HepG2 (cell line): ENCODE measurements around the gene VPS26A. TPM values are rescaled to one million over a fixed set of nuclear protein-coding genes. Genes with fewer than 3 reads are reported as not detected.

Experiments used
- AGO2 ChIP-seq: fragments of 200-400 bp; formaldehyde crosslinking; optimal IDR thresholded peaks from 2 replicates; pipeline ENCODE3; 2017; ENCODE audit warnings: mild to moderate bottlenecking, low read depth, low read length, moderate library complexity
- ATF5 ChIP-seq: sonication (generic); formaldehyde crosslinking; IDR thresholded peaks from 2 replicates; pipeline ENCODE4 v1.4.0; 2020; ENCODE audit warnings: mild to moderate bottlenecking, low read depth, missing genetic modification reagents
- CREM ChIP-seq, 2 experiments: sonication (generic) in 1 of 2; formaldehyde crosslinking in 1 of 2; IDR thresholded peaks; 2 replicates each; pipeline versions ENCODE4 v1.4.0 to v1.6.1; 2016 to 2020; ENCODE audit warnings: antibody characterized with exemption in 1 of 2, mild to moderate bottlenecking in 1 of 2, missing genetic modification reagents in 1 of 2
- CTCF ChIP-seq: sonication (generic); formaldehyde crosslinking; IDR thresholded peaks from 2 replicates; pipeline ENCODE4 v1.5.0; 2020; ENCODE audit warnings: mild to moderate bottlenecking, missing genetic modification reagents, moderate library complexity
- DNMT1 ChIP-seq: sonication (generic); formaldehyde crosslinking; IDR thresholded peaks from 2 replicates; pipeline ENCODE4 v1.5.1; 2020; ENCODE audit warnings: mild to moderate bottlenecking, missing genetic modification reagents
- GATAD1 ChIP-seq: IDR thresholded peaks from 2 replicates; pipeline ENCODE4 v1.6.1; 2016; ENCODE audit warnings: missing genetic modification reagents, missing compliant biosample characterization
- HES4 ChIP-seq: sonication (generic); formaldehyde crosslinking; IDR thresholded peaks from 2 replicates; pipeline ENCODE4 v1.9.0; 2021; ENCODE audit warnings: mild to moderate bottlenecking, missing genetic modification reagents, borderline replicate concordance
- HNRNPK ChIP-seq: fragments of 200-400 bp; formaldehyde crosslinking; IDR thresholded peaks from 2 replicates; pipeline ENCODE4 v1.6.1; 2018; ENCODE audit warnings: low read length, low read depth, moderate library complexity, mild to moderate bottlenecking; ENCODE audit not compliant: poor library complexity, severe bottlenecking
- HNRNPL ChIP-seq: fragments of 200-400 bp; formaldehyde crosslinking; IDR thresholded peaks from 2 replicates; pipeline ENCODE4 v1.6.1; 2017; ENCODE audit warnings: mild to moderate bottlenecking, low read depth, low read length
- HOXA5 ChIP-seq: sonication (generic); formaldehyde crosslinking; IDR thresholded peaks from 2 replicates; pipeline ENCODE4 v1.4.0; 2020; ENCODE audit warnings: missing genetic modification reagents
- NFIC ChIP-seq: IDR thresholded peaks from 2 replicates; pipeline ENCODE4 v1.6.1; 2012; ENCODE audit warnings: mild to moderate bottlenecking, low read length, inconsistent platforms
- NFYB ChIP-seq: sonication (generic); formaldehyde crosslinking; IDR thresholded peaks from 2 replicates; pipeline ENCODE4 v1.4.0; 2020; ENCODE audit warnings: missing genetic modification reagents
- RAD21 ChIP-seq: fragments of 450-650 bp; formaldehyde crosslinking; IDR thresholded peaks from 2 replicates; pipeline ENCODE4 v1.5.0; 2020; ENCODE audit warnings: mild to moderate bottlenecking
- RNF2 ChIP-seq: fragments of 450-650 bp; conservative IDR thresholded peaks from 2 replicates; pipeline ENCODE4 v1.6.1; 2016; ENCODE audit warnings: low read depth
- SIN3B ChIP-seq: fragments of 150-350 bp; IDR thresholded peaks from 2 replicates; pipeline ENCODE4 v1.6.1; 2014; ENCODE audit warnings: low read length
- SIX4 ChIP-seq: sonication (generic); formaldehyde crosslinking; IDR thresholded peaks from 2 replicates; pipeline ENCODE4 v1.4.0; 2020; ENCODE audit warnings: missing genetic modification reagents
- SP2 ChIP-seq: sonication (generic); formaldehyde crosslinking; IDR thresholded peaks from 2 replicates; pipeline ENCODE4 v1.5.1; 2020; ENCODE audit warnings: mild to moderate bottlenecking, missing genetic modification reagents
- STAT5B ChIP-seq: sonication (generic); formaldehyde crosslinking; IDR thresholded peaks from 2 replicates; pipeline ENCODE4 v1.4.0; 2020; ENCODE audit warnings: missing genetic modification reagents
- ZNF282 ChIP-seq: fragments of 450-650 bp; IDR thresholded peaks from 2 replicates; pipeline ENCODE4 v1.6.1; 2018; ENCODE audit not compliant: partially characterized antibody
- ZNF552 ChIP-seq: sonication (generic); formaldehyde crosslinking; IDR thresholded peaks from 2 replicates; pipeline ENCODE4 v1.9.0; 2022; ENCODE audit warnings: missing genetic modification reagents, mild to moderate bottlenecking, borderline replicate concordance
- ZNF724P ChIP-seq: sonication (generic); formaldehyde crosslinking; IDR thresholded peaks from 2 replicates; pipeline ENCODE4 v1.8.0; 2022; ENCODE audit warnings: missing genetic modification reagents, borderline replicate concordance
- ZNF780A ChIP-seq: sonication (generic); formaldehyde crosslinking; IDR thresholded peaks from 2 replicates; pipeline ENCODE4 v1.8.0; 2022; ENCODE audit warnings: mild to moderate bottlenecking, missing genetic modification reagents, moderate library complexity
- polyA plus RNA-seq, 8 experiments: library from polyadenylated mRNA; depleted of rRNA in 3 of 8; stranded (reverse) in 7 of 8; unstranded in 1 of 8; fragments of >200 nt; fragmentation: Illumina TruSeq in 4 of 8; extraction: Trizol in 4 of 8; gene quantifications; 2 replicates each; pipeline versions ENCODE4 v1.2.1 to v1.2.3, GENCODE V29; 2011 to 2016; ENCODE audit warnings: low read depth in 4 of 8, missing spikeins in 1 of 8, mixed read lengths in 1 of 8; ENCODE audit not compliant: insufficient read depth in 1 of 8
- total RNA-seq, 5 experiments: library from RNA; depleted of rRNA; stranded (reverse); fragments of >200 nt; fragmentation: Illumina TruSeq; extraction: Trizol; gene quantifications; 2 replicates each; pipeline ENCODE4 v1.2.3, GENCODE V29; 2016; ENCODE audit warnings: low read depth in 1 of 5
- TF ChIP-seq, protein P1 (sequence below): sonication (generic); formaldehyde crosslinking; IDR thresholded peaks from 2 replicates; pipeline ENCODE4 v1.4.0; 2020; ENCODE audit warnings: missing genetic modification reagents, borderline replicate concordance
- TF ChIP-seq, protein P2 (sequence below): sonication (generic); formaldehyde crosslinking; IDR thresholded peaks from 2 replicates; pipeline ENCODE4 v1.5.1; 2020; ENCODE audit warnings: missing genetic modification reagents, mild to moderate bottlenecking, borderline replicate concordance

The VPS26A gene
- total and polyA plus RNA-seq, 2 of the 13 experiments (the other 11 are each of a cell fraction or from before 2014, with no cell fraction given) = 12.9 to 32.6 TPM

DNA sequence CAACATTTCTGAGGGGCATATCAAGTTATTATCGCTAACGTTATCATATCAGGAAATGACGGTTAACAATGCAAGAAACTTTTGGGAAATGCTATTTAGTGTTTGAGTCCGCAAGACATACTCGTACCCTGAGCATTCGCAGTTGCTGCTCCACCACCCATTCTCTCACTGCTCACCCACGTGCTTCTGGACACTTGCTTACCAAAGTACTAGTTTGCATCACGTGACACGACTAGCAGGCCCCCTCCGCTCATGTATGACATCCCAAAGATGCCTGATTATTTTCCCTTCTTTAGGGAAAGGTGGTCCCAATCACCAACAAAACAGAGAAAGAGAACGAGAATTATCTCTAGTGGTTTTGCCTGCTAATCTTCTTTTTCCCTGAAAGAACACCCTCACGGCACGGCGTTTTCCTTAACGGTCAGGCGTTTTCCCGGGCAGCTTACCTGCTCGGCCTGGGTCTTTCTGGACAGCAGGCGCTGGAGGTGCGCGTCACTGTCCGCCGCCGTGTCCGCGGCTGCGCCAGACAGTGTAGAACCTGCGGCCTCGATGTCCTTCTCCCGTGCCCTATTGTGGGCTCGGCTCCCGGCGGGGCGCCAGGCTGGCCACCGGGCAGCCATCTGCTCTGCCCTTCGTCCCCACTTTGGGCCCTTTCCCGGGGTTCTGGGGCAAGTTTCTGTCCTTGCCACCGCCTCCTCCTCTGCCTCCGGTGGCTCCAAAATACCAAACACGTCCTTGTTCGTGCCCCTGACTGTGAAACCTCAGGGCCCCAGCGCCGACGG, 56.0 kb downstream of the VPS26A start, which contains the start of gene SUPV3L1 (continued):
- TF ChIP-seq ZNF724P (CRISPR knock-in tag) (0 out of 2 replicates have a peak, but pooled peaks have one; percentile 61), RAD21 (CRISPR knock-in tag) (0 out of 2 replicates have a peak, but pooled peaks have one; percentile 9), HES4 (CRISPR knock-in tag) (no peak), GATAD1 (CRISPR knock-in tag) (peak; percentile 100), ZNF282 (no peak), ATF5 (CRISPR knock-in tag) (no peak), NFYB (CRISPR knock-in tag) (no peak), DNMT1 (CRISPR knock-in tag) (no peak), AGO2 (no peak), SP2 (CRISPR knock-in tag) (no peak), NFIC (no peak; the same call in 1 of the 2 replicates), STAT5B (CRISPR knock-in tag) (no peak), CTCF (CRISPR knock-in tag) (no peak), ZNF552 (CRISPR knock-in tag) (no peak), HNRNPL (no peak), SIX4 (peak; percentile 3; the same call in 1 of the 2 replicates), ZNF780A (no peak), CREM (IDR thresholded peaks at IDR 0.05) (peak; percentile 99), CREM (CRISPR knock-in tag; IDR thresholded peaks at IDR 0.05) (peak; percentile 91), HOXA5 (no peak; the same call in 1 of the 2 replicates), SIN3B (peak; percentile 97), HNRNPK (no peak), RNF2 (peak; percentile 86)
- TF ChIP-seq, protein P1, sequence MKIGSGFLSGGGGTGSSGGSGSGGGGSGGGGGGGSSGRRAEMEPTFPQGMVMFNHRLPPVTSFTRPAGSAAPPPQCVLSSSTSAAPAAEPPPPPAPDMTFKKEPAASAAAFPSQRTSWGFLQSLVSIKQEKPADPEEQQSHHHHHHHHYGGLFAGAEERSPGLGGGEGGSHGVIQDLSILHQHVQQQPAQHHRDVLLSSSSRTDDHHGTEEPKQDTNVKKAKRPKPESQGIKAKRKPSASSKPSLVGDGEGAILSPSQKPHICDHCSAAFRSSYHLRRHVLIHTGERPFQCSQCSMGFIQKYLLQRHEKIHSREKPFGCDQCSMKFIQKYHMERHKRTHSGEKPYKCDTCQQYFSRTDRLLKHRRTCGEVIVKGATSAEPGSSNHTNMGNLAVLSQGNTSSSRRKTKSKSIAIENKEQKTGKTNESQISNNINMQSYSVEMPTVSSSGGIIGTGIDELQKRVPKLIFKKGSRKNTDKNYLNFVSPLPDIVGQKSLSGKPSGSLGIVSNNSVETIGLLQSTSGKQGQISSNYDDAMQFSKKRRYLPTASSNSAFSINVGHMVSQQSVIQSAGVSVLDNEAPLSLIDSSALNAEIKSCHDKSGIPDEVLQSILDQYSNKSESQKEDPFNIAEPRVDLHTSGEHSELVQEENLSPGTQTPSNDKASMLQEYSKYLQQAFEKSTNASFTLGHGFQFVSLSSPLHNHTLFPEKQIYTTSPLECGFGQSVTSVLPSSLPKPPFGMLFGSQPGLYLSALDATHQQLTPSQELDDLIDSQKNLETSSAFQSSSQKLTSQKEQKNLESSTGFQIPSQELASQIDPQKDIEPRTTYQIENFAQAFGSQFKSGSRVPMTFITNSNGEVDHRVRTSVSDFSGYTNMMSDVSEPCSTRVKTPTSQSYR (CRISPR knock-in tag) = no peak
- TF ChIP-seq, protein P2, sequence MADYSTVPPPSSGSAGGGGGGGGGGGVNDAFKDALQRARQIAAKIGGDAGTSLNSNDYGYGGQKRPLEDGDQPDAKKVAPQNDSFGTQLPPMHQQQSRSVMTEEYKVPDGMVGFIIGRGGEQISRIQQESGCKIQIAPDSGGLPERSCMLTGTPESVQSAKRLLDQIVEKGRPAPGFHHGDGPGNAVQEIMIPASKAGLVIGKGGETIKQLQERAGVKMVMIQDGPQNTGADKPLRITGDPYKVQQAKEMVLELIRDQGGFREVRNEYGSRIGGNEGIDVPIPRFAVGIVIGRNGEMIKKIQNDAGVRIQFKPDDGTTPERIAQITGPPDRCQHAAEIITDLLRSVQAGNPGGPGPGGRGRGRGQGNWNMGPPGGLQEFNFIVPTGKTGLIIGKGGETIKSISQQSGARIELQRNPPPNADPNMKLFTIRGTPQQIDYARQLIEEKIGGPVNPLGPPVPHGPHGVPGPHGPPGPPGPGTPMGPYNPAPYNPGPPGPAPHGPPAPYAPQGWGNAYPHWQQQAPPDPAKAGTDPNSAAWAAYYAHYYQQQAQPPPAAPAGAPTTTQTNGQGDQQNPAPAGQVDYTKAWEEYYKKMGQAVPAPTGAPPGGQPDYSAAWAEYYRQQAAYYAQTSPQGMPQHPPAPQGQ (CRISPR knock-in tag) = no peak; the same call in 1 of the 2 replicates
